ENCODE results near the gene KIRREL3. TPM values are rescaled to one million over a fixed set of nuclear protein-coding genes. Genes with fewer than 3 reads are reported as not detected.

KIRREL3 gene
- polyA plus RNA-seq, 1 donor: 2.1 TPM

DNA sequence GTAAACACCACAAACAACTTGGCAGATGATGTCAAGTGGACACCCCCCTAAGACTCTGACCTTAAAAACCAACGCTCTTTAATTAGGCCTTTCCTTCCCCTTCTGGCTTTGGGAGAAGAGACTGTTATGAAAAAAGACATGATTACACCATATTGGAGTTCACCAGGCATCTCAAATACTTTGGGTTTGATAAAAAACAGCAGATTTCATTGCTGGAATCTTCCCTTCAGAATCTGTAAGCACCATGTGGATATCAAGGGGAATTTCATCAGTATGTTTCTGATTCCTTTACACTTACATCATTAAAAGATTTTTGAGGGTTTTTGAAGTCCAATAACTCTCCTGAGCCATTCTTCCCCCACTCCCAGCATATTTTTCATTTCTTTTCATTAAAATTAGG, 85.6 kb downstream of the KIRREL3 start:
- DNase-seq: no peak

DNA sequence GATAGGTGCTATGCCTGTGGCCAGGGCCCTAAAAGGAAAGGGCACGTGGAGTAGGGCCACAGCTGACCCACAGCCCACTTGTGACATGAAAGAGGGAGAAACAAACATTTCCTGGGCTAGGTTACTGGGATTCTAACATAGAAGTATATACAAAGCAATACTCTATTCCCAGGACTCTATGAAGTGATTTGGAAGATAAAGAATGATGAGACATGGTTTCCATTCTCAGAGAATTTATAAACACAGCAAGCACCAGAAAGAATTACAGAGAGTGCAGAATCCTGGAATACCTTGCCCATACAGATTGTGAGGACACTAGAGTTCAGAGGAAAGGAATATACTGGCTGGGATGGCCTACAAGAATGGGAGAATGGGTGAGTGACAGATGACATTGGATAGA, 86.4 kb downstream of the KIRREL3 start:
- DNase-seq: no peak

DNA sequence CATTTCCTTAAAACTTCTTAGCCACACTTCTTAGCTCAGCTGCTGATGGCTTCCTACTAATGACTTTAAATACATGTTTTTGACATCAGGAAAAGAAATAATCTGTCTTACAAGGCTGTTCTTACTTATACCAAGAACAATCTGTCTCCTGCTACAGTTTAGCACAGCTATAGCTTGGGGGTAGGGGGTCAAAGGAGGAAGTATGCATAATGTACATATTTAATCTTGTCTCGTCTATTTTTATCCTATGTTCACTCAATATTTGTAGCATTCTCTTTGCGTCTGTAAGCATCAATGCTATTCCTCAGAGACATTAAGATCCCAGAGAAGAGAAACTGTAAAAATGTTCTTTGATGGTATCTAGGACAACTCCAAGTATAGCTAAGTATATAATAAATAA, 96.0 kb downstream of the KIRREL3 start:
- no peak for DNase-seq

DNA sequence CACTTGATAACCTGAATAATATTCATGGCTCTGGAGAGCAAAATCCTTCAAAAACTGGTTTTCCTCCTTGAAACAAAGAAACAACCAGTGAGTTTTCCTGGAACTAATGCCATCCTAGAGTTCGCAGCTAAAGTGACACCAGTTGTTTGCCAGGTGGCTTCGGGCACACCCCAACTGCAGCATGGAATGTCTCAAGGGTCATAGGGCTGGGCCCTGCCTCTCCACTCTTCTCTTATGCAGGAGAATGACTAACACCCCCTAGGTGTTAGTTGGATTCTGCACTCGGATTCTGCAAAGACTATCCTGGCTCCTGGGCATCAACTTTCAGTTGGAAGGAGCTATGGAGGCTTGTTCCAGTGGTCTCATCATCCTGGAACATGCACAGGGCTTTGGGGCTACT, 98.8 kb downstream of the KIRREL3 start:
- no peak for DNase-seq

DNA sequence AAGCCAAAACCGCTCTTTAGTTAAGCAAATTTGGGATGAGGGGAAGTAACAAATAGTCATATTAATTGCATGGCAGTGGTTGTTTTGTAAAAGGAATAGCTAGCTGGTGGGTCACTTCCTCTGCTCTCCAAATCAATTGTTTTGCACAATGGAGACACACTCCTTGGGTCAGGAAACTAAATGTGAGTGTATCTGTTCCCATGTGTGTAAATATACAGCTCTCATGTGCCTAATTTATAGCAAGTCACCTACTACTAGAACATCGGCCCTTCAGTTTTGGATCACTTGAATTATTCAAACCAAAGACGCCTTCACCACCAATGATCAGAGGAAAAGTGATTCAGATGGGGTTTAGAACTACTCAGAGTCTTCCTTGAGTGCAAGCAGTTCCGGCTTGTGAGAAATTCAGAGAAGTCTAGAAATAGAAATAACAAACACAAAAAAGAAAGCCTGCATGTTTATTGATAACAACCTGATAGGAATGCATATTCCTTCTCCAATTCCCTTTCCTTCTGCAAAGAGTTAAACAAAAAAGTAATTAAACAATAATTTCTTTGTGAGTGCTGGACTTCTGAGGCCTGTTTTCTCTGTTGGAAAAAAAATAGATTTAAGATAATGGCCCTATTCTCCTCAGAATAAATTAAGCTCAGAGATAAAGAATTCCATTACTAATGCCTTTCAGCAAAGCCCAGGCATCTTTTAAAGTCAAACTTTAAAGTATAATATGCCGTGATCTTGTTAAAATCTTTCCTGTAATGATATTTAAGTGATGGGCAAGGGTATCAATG, 100.4 kb downstream of the KIRREL3 start:
- no peak for DNase-seq

DNA sequence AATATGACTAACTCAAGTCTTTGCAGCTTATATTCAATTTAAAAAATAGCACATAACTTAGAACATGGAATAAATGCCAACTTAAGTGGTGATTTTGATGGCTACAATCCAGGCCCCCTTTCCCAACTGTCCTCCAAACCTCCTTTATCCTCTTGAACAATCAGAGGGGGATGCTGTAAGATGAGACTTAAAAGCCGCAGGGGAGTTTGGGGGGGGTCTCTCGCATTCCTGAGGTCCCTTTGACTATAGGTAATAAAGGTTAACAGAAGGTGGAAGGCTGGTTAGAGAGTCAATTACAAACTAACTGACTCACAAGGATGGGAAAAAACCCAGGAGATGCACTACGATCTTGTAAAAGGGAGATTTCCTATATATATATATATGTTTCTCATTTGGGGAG, 101.8 kb downstream of the KIRREL3 start:
- DNase-seq: no peak

DNA sequence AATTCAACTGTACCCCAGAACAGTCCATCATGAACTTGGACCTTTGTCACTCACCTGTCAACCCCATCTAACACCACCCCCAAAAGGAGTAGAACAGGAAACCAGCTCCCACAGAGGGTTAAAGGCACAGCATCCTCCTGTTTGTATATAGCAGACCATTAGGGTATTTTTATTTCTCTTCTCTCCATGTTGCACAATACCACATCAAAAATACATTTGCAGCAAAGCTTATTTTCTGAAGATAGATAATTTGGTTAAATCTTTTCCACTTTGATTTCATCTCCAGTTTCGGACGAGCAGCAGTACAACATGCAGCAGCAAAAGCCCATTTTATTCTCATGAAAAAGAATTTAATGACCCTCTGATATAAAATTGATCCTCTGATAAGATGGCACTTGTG, 103.1 kb downstream of the KIRREL3 start:
- DNase-seq: no peak

DNA sequence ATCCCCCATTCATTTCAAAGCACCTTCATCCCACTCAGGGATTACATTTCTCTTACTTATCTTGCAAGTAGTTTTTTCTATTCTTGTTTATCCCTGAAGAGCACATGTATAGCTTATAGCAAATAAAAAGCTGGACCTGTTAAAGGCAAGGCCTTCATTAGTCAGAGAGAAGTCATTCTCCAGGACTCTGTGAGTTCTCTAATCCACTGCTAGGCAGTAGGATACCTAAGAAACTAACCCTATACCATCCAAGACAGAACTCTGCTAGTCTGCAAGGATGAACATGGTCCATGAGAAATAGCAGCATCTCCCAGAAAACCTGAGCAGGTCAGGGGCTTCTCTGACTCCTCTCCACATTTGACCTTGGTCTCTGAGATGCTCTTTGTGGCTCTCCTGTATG, 104.5 kb downstream of the KIRREL3 start:
- no peak for DNase-seq

DNA sequence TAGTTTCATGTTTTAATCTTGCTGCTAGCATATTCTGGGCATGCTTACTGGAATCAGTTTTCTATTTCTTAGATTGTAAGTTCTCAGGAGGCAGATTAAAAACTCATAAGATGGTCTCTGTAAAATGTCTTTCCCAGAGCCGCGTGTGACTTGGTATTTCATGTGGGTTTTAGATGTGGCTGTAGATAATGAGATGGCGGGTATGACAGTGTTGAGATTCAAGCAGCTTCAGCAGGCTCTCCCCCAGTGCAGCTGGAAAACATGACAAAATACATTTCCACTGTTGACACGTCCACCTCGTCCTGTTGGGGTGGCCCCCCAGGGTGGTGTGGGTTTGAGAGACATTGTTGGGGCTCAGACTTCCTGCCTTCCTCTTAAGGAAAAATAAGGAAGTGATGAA, 106.8 kb downstream of the KIRREL3 start:
- no peak for DNase-seq

DNA sequence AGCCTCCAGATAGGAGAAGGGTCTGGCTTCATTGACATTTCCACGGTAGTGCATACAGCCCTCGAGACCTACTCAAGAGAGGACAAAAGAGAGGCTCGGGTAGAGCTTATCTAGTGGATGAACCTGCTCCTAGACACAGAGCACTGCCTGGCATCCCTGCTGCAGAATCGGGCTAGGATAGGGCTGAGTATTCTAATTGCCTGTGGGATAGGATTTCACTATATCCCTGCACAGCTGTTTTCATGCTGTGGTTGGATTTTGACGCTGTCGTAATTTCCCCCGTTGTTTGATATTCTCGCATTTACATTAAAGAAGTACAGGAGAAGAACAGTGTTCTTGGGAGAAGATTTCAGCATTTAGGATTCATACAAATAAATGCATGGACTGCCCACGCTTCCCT, 107.8 kb downstream of the KIRREL3 start:
- DNase-seq: no peak

DNA sequence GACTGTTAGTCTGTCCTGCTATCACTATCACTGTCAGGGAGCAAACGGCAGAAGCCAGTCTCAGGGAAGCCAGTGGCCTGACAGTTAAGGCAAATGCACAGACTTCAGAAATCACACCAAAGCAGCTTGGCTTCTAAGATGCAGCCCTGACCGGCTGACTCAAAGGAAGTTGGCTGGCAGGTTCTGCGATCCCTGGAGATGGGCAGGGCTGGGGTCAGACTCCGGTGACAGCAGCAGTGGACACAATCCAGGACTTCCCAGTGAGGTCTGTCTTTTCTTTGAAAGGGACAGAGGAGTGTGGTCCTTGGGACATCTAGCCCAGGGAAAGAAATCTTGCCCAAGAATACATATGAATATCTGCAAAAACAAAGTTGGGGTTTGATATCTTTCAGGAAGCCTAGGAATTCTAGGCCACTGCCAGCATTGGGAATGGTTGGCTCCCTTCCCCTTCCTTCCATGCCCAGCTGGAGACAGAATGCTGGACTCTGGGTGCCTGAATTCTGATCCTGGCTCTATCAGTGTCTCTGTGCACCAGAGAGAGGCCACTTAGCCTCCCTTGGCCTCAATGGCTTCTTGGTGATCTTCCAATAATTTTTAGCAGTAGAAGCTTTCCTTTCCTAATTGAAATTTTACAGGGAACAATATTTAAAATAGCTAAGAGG, 108.9 kb downstream of the KIRREL3 start:
- DNase-seq: no peak

DNA sequence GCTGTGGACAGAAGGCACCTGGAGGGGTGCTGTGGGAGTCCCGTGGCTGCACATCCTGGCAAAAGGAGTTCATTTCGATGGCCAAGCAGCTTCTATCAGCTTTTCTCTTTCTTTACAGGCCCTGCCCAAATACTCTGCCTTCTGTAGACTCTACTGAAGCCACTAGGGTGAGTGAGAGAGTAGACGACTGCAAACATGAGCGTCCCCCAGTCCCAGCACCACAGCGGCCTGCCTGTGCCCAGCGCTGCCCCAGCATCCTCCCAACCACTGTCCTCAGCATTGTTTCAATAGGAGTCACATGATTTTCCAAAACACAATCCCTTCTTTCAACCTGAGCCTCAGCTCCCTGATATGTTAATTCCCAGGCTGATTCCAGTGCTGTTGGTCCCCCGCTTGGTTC, 110.0 kb downstream of the KIRREL3 start:
- no peak for DNase-seq

DNA sequence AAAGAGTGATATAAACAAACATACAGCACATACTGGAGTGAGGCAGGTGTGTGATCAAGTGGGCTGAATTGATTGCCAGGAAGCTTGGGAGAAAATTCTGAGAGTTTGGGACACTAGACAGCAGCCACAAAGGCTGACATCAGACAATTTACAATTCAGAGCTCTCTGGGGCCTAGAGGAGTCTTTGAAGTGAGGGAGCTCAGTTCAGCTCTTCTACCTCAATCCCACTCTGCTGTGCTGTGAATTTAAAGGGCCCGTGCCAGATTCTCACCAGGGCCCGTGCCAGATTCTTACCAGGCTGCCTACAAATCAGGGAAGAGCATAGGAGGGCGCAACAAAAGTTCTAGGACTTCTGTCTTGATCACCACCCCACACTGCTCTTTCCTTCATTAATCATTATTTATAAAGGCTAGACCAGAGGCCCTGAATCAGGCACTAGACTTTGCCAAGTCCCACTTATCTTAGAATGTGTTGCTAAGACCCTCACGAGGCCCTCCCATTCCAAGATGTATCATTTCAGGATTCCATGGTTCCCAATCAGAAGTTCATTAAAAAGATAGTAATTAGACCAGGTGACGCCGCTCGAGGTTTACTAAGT, 112.4 kb downstream of the KIRREL3 start:
- DNase-seq: no peak

DNA sequence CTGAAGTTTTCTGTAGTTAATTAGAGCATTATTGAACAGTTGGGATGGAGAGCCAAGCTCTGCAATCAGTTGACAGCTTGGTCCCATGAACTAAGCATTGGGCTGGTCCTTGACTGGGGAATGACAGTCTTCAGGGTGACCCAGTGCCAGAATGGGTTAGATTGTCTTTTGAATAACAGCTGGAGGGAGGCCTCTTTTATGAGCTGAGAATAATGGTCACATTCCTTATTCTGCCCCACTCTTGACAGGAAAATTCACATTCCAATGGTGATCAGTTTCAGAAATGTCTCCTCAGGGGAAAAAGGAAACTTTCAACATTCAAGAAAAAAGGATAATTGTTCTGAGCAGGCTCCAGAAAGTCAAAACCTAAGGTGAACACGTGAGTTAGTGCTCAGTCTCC, 113.9 kb downstream of the KIRREL3 start:
- no peak for DNase-seq

DNA sequence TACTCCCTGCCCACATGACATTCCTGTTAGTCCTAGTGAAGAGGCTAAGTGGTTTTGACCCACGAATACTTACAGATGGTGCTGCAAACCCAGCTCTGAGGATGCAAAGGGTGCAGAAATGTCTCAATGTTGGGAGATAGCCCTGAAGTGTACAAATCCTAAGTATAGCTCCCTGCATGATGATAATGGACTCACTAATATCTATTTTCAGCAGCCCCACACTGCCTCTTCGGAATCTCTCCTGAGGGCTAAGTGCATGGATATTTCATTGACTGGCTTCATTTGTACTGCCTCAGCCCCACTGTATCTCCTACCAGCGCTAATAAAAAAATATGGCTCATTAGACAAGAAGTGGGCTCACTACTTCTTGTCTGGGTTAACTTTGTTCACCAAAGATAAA, 114.5 kb downstream of the KIRREL3 start:
- DNase-seq: no peak

DNA sequence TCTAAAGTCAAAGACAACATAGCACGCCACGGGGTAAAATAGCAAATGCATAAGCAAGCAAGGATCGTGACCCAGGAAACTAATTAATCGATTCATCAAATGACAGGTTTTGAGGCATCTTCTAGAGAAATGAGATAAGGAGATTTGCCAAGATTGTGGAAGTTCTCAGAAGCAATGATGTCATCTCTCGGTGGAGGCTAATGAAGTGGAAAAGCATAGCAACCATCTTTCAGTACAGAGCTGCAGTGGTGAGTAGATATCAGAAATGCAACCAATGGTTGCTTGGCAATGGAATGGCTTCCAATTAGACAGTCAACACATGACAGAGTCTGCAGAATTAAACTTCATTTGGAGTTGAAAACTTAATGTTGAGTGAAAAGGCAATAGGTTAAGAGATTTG, 116.0 kb downstream of the KIRREL3 start:
- no peak for DNase-seq

DNA sequence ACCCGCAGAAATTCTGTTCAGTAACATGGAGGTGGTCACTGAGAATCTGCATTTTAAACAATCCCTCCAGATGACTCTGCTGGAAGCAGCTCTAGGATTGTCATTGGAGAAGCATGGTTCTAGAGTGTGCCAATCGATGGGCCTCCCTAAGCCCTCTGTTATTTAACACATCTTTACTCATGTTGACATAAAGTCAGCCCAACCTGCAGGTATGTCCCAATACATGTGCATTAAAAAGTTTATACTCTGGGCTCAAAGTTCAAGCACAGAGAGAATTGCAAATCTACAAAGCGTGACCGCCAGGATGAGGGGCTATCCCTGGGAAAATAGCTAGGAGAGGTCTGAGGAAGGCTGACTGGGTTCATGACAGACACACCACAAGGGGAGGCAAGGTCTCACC, 116.4 kb downstream of the KIRREL3 start:
- DNase-seq: no peak

DNA sequence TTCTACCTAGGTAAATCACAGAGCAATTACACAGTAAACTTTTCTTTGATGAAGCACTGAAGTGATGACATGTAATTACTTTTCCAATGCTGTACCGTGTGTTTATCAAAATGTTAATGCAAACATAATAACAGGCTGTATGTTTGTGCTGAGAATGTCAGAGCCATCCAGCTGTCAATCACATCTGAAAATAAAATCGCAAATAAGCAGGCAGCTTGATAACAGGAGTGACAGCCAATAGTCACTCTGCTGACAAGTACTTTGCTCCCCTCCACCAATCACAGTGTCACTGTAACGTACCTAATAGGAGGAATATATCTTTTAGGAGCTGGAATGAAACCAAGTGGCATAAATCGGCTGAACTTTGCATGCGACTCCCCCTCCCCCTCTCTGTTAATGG, 119.7 kb downstream of the KIRREL3 start:
- no peak for DNase-seq

DNA sequence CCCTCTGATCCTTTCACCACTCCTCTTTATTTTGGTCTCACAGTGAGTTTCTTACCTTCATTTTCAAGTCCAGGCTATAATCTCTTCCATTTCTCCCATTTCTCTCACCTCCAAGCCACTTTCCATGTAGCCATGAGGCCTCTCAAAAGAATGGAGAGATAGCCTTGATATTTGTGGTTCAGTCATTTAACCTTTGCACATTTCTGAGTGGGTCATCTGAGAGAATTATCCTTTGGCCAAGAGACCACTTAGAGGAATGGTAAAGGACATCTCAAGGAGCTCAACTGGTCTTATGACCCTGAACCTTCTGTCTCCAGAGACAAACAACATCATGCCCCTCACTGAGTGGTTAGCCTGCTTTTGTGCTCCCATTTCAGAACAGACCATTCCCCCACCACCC, 121.1 kb downstream of the KIRREL3 start:
- DNase-seq: no peak

DNA sequence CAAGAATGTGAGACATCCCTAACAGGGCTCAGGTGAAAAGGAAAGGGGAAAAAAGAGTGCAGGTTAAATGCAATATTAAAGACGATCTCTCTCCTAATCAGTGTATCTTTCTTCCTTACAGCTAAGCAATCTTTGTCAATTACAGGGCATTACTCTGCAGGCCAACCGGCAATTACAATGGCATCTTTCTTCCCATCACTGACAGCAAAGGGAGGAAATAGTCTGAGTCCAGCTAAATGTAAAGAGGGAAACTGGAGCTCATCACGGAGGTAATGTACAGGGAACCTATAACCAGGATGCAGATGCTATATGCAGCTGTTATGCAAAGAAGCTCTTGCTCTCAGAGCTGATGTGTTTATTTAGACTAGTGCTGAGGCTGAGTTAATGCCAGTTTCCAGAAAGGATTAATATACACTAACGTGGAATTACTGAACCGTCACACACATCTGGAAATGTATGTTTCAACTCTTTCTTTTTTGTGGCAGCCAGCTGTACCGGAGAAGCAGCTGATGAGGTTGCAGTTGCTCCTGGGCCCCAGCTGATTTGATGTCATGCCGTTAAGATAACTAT, 121.6 kb downstream of the KIRREL3 start:
- no peak for DNase-seq

DNA sequence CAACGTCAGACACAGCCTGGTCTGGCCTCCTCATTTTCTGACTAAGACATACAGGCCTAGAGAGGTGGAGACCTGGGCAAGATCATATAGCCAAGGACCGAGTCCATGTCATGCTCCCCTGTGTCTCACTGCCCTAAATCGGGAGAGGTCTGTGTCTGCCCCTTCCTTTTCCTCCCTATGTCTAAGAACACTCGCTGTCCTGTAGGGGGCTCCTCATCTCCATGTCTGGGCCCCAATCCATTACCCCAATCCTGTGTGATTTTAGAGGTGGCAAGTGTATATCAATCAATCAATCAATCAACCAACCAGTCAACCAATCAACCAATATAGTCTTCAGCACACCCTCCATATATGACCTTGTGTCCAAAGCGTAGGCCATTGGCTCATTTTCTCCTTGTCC, 125.7 kb downstream of the KIRREL3 start:
- no peak for DNase-seq

DNA sequence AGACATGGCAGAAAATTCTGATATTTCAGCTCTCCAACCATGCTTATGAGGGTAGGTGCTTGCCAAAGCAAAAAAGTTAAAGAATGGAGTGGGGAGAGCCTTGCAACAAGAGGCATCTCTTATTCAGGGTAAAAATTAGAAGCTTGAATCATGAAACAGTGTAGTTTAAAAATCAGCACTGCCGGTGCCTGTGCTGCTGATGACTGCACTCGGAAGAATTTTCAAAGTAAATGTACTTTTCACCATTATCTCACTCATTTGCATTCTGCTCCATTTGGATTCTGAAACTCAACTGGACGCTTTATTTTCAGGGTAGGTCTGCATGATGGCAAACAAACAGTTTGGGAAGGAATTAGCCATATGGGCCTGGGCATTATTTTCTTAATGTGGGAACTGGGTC, 126.3 kb downstream of the KIRREL3 start:
- DNase-seq: no peak

DNA sequence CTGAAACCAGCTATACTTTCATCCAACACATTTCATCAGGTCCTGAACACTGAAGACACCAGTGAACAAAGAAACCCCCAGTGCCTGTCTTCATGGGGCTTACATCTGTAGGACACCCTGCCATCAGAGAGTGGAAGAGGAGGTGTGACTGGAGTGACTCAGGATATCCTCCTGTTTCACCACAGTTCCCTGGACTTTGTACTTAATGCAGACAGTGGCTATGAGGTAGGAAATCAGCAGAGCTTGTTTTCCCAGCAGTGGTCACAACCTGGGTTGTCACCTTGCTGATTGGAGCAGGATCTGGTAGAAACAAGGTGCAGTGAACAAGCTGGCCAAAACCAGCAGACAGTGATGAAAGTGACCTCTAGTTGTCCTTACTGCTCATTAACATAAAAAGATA, 128.8 kb downstream of the KIRREL3 start:
- no peak for DNase-seq

Data from left kidney (tissue), 2 donors.